ENCODE data around the gene ZFP3.
"Not testable (repeated sequence)": the region's sequence is repeated elsewhere in the genome, so short reads cannot be mapped to it uniquely, and the experiment has no call there.

GRCh38 chr17:5131799-5132502 lies 53.7 kb downstream of the ZFP3 start:
- TF ChIP-seq EP300 (IDR thresholded peaks at IDR 0.05); CTCF (IDR thresholded peaks at IDR 0.05); TP53 (CRISPR knock-in tag; IDR thresholded peaks at IDR 0.05); BHLHE40 (IDR thresholded peaks at IDR 0.05; ENCODE audit: low read depth, low read length); CHD2 (IDR thresholded peaks at IDR 0.05; ENCODE audit: low read length, partially characterized antibody); POLR2A (IDR thresholded peaks at IDR 0.05; ENCODE audit: low read length); RFX5 (IDR thresholded peaks at IDR 0.05); EHMT2 (IDR thresholded peaks at IDR 0.05; ENCODE audit: low read depth); CBX8 (IDR thresholded peaks at IDR 0.05); HMGXB4 (CRISPR knock-in tag; IDR thresholded peaks at IDR 0.05; ENCODE audit: borderline replicate concordance); REST (IDR thresholded peaks at IDR 0.05); ZC3H11A (IDR thresholded peaks at IDR 0.05); USF2 (IDR thresholded peaks at IDR 0.05); FOSL2 (IDR thresholded peaks at IDR 0.05); FOSL2 (CRISPR knock-in tag; IDR thresholded peaks at IDR 0.05): not testable (repeated sequence)
